GM19328 (cell line): ENCODE results near the gene GPC2.
"Not testable (repeated sequence)": the region's sequence is repeated elsewhere in the genome, so short reads cannot be mapped to it uniquely, and the experiment has no call there.

Source experiments
- ATAC-seq: cut with Tn5 transposase; IDR thresholded peaks from one replicate; pipeline ENCODE4 v1.9.1; 2021; ENCODE audit warnings: mild to moderate bottlenecking, moderate library complexity; ENCODE audit not compliant: unreplicated experiment

Gene GPC2

GRCh38 chr7:100153708-100154535 is 23.3 kb downstream of the GPC2 start:
- ATAC-seq = no peak

GRCh38 chr7:100152937-100153666 is 24.1 kb downstream of the GPC2 start:
- no peak for ATAC-seq

- ATAC-seq = no peak
These were observed 24.8 kb downstream of the GPC2 start for GRCh38 chr7:100152404-100152803.

DNA sequence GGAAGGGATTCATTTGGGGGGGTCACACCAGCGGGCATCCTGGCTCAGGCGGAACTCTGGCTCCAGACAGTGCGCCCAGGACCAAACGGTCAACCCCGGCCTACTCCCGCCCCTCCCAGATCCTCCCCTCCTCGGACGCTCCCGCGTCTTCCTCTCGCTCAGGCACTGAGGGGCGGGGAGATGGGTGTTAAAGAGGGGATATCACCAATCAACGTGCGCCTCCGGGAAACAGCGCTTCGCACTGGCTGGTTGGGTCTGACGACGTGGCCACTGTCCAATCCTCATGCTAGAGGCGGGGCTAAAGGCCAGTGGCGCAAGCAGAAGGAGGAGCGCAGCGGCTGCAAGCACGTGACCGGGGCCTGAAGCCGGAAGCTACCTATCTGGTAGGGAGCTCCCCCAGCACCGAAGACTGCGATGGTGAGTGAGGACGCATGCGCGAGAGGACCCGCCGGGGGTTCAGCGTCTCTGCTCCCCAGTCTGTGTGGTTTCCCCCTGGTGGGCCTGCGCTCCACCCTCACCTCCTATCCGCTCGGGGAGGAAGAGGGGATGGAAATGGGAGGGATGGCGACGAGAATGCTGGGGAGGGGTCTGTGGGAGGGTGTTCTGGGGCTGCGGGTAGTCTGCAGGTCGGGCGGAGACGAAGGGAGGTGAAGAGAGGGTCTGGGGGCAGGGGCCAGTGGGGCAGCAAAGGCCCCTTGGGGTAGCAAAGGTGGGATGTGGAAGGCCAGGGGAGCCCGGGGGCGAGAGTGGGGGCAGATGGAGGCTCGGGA is 28.4 kb downstream of the GPC2 start, which contains the start of gene LAMTOR4:
Gene LAMTOR4 (plus strand): TSS at position 360 of the 770 bp plus-strand sequence. CDS start 55 bp downstream, at position 415.
- peak; percentile 98 for ATAC-seq

DNA sequence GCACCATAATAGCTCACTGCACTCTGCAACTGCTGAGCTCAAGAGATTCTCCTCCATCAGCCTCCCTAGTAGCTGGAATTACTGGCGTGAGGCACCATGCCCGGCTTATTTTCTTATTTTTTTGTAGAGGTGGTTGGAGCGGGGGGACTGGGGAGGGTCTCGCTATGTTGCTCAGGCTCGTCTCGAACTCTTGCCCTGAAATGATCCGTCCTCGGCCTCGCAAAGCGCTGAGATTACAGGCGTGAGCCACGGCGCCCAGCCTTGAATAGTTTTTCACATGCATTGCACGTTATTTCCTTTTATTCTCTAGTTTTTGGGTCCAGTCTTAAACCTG is 29.0 kb downstream of the GPC2 start:
- ATAC-seq = no peak

DNA sequence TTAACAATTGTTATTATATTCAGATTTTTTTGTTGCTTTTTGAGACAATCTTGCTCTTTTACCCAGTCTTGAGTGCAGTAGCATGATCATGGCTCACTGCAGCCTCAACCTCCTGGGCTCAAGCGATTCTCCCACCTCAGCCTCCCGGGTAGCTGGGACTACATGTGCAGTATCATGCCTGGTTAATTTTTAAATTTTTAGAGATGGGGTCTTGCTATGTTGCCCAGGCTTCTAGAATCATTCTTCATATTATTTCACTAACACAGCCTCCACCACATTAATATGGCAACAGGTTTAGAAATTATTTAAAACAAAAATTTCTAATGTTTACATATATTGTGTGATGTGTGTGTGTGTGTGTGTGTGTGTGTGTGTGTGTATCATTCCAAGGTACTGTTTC is 29.9 kb downstream of the GPC2 start:
- no peak for ATAC-seq

GRCh38 chr7:100146350-100146749 is 30.8 kb downstream of the GPC2 start:
- not testable (repeated sequence) for ATAC-seq

DNA sequence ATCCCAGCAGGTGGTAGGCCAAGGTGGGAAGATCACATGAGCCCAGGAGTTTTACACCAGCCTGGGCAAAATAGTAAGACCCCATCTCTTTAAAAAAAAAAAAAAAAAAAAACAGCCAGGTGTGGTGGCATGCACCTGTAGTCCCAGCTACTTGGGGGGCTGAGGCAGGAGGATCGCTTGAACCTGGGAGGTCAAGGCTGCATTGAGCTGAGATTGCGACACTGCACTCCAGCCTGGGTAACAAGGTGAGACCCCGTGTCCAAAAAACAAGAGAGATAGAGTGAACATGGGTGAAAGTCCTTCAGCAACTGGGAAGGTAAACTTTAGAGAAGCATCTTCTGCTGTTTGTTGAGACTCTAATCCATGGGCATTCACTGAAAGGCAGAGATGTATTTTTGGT is 34.7 kb downstream of the GPC2 start:
- no peak for ATAC-seq

DNA sequence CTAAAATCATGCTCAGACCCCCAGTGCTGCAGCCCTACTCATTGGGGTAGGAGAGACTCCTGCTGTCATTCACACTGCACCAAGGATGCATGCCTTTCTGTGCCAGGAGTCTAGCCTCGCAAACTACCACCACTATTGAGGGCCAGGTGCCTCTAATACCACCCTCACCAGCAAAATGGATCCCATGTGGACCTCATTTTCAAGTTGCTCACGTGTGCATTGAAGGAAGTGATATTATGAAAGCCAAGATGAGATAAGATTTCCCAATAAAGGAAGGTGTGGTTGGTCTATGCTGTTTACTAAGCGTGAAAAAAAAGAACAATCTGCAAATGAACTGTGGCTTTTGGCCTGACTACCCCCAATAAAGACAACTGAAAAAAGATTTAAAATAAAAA is 35.6 kb downstream of the GPC2 start:
- no peak for ATAC-seq

GRCh38 chr7:100137851-100138760 is 39.1 kb downstream of the GPC2 start:
- ATAC-seq = no peak

- ATAC-seq = no peak
These were observed 44.5 kb downstream of the GPC2 start for GRCh38 chr7:100132697-100133151.

DNA sequence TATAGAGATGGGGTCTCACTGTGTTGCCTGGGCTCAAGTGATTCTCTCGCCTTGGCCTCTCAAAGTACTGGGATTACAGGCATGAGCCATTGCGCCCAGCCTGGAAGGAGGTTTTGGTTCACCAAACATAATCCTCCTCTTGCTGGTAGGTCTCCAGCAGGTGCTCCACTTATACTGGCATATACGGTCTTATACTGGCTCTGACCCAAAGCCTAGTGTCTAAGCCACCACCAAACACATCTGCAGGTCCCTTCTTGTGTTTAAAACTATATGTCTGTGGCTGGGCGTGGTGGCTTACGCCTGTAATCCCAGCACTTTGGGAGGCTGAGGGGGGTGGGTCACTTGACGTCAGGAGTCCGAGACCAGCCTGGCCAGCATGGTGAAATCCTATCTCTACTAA is 45.1 kb downstream of the GPC2 start:
- ATAC-seq = no peak

DNA sequence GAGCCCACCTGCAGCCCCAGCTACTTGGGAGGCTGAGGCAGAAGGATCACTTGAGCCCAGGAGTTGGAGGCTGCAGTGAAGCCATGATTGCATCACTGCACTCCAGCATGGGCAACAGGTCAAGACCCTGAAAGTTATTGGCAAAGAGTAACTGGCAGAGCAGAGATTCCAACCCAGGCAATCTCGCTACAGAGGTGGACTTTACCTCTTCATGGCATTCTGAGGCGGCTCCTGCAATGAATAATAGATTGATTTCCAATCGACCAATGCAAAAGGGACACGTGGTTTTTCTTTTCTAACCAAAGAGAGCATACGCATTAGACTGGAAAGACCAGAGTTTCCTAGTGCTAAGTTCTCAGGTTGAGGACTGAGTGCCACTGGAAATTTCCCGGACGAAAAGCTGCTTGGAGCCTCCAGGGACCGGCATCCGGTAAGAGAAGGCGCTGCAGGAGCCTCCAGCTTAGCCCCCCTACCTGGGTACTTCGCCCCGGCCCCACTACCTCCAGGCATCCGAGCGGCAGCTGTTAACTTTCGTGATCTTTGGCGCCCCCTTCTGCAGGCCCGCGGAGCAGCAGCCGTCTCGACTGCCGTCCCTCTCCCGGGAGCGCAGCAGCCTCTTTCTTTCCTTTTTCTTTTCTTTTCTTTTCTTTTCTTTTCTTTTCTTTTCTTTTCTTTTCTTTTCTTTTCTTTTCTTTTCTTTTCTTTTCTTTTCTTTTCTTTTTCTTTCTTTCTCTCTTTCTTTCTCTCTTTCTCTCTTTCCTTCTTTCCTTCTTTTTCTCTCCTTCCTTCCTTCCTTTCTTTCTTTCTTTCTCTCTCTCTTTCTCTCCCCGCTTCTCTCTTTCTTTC is 46.4 kb downstream of the GPC2 start:
- ATAC-seq = no peak

GRCh38 chr7:100130220-100130607 is 47.0 kb downstream of the GPC2 start:
- ATAC-seq = not testable (repeated sequence)

DNA sequence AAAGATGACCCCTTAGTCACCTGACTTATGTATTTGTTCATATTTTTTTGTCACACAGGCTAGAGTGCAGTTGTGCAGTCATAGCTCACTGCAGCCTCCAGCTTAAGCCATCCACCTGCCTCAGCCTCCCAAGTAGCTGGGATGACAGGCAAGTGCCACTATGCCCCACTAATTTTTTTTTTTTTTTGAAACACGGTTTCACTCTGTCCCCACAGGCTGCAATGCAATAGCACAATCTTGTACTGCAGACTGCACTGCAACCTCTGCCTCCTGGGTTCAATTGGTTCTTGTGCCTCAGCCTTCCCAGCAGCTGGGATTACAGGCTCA is 48.6 kb downstream of the GPC2 start:
- no peak for ATAC-seq

- ATAC-seq = no peak
These were observed 49.1 kb downstream of the GPC2 start for GRCh38 chr7:100127866-100128636.

GRCh38 chr7:100126931-100127865 is 50.0 kb downstream of the GPC2 start, which contains the start of gene MBLAC1:
Gene MBLAC1, plus strand, starts transcription at chr7:100126967. Its CDS starts 429 bp downstream, at chr7:100127396.
- peak; percentile 58 for ATAC-seq
